Spleen (tissue), 7 donors: ENCODE results near the gene CAMTA1.

Experiments used
- POLR2A ChIP-seq, 3 donors: fragments of 450-650 bp; IDR thresholded peaks; one replicate each; pipeline ENCODE4 v1.5.1; 2017; ENCODE audit warnings: antibody characterized with exemption in 3 of 3, mild to moderate bottlenecking in 1 of 3
- POLR2AphosphoS5 ChIP-seq, 3 donors: sonication (generic); formaldehyde crosslinking; IDR thresholded peaks; one replicate each; pipeline ENCODE4 v1.5.1; 2017; ENCODE audit warnings: antibody characterized with exemption in 3 of 3
- TF ChIP-seq, protein P1 (sequence below), 11 experiments: fragments of 200-600 bp in 7 of 11; fragments of 450-650 bp in 4 of 11; sonication (generic) in 4 of 11; IDR thresholded peaks in 8 of 11; conservative IDR thresholded peaks in 3 of 11; 1 replicate in 7 of 11; 2 replicates in 4 of 11; pipeline versions ENCODE4 v1.4.0 to v1.8.0; 2016 to 2021; ENCODE audit warnings: antibody characterized with exemption in 11 of 11, inconsistent platforms in 4 of 11, mild to moderate bottlenecking in 1 of 11
- donor health status: DM: no; HTN: no; CAD: no; lungs with moderate emphysema.
- donor health status: DM: no; HTN: no; CAD: no.
- donor health status: DM: no; HTN: no; CAD: no.

GRCh38 chr1:7510389-7510931, 725.2 kb downstream of the CAMTA1 start:
- TF ChIP-seq, protein P1, sequence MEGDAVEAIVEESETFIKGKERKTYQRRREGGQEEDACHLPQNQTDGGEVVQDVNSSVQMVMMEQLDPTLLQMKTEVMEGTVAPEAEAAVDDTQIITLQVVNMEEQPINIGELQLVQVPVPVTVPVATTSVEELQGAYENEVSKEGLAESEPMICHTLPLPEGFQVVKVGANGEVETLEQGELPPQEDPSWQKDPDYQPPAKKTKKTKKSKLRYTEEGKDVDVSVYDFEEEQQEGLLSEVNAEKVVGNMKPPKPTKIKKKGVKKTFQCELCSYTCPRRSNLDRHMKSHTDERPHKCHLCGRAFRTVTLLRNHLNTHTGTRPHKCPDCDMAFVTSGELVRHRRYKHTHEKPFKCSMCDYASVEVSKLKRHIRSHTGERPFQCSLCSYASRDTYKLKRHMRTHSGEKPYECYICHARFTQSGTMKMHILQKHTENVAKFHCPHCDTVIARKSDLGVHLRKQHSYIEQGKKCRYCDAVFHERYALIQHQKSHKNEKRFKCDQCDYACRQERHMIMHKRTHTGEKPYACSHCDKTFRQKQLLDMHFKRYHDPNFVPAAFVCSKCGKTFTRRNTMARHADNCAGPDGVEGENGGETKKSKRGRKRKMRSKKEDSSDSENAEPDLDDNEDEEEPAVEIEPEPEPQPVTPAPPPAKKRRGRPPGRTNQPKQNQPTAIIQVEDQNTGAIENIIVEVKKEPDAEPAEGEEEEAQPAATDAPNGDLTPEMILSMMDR (IDR thresholded peaks at IDR 0.05 in 8 of 11, conservative IDR thresholded peaks at IDR 0.05 in 3 of 11) = no peak
- TF ChIP-seq POLR2A (IDR thresholded peaks at IDR 0.05) = no peak
- TF ChIP-seq POLR2AphosphoS5 (IDR thresholded peaks at IDR 0.05) = no peak
